Left renal pelvis (tissue), 4 donors: Measurements from ENCODE around the gene CBX5. TPM values are rescaled to one million over a fixed set of nuclear protein-coding genes. Genes with fewer than 3 reads are reported as not detected.

ENCODE experiments used
- polyA plus RNA-seq, 4 donors: library from polyadenylated mRNA; unstranded; fragments of 120-200 nt; gene quantifications; one replicate each; pipeline ENCODE4 v1.2.1, GENCODE V29; 2013; ENCODE audit not compliant: insufficient read length in 4 of 4

The CBX5 gene
- polyA plus RNA-seq, 4 donors, result 95.2 to 139 (median 125) TPM

Other genes with a start within 250 kb of the CBX5 start
- gene HOXC5, start 247.1 kb downstream of the CBX5 start, polyA plus RNA-seq, result 1 to 10 TPM; 1.5 to 7.8 (median 3.0) TPM
- 100 to 1,000 TPM in 1 of 4 donors, 10 to 100 TPM in 3; 49.4 to 136 (median 65.6) TPM for gene HOXC4, start 226.3 kb downstream of the CBX5 start, polyA plus RNA-seq
- gene SMUG1, start 91.1 kb downstream of the CBX5 start, polyA plus RNA-seq, result 10 to 100 TPM; 22.8 to 41.4 (median 32.8) TPM
- 1,000 to 10,000 TPM; 3,309 to 4,188 (median 3,895) TPM for gene HNRNPA1, start 604 bp upstream of the CBX5 start, polyA plus RNA-seq
- 10 to 100 TPM in 1 of 4 donors, 1 to 10 TPM in 3; 1.9 to 11.1 (median 2.8) TPM for gene NFE2, start 20.9 kb upstream of the CBX5 start, polyA plus RNA-seq
- gene COPZ1, start 45.0 kb upstream of the CBX5 start, polyA plus RNA-seq, result 100 to 1,000 TPM; 164 to 236 (median 215) TPM
- 1 to 10 TPM in 1 of 4 donors, under 1 TPM in 2, not detected in 1; 0.11 to 1.5 (median 0.26) TPM for gene GPR84, start 84.4 kb upstream of the CBX5 start, polyA plus RNA-seq
- gene ZNF385A, start 104.6 kb upstream of the CBX5 start, polyA plus RNA-seq, result 10 to 100 TPM; 12.4 to 16.5 (median 14.1) TPM
- gene ITGA5, start 139.1 kb upstream of the CBX5 start, polyA plus RNA-seq, result 10 to 100 TPM; 41.6 to 59.2 (median 46.7) TPM
- gene GTSF1, start 193.5 kb upstream of the CBX5 start, polyA plus RNA-seq, result under 1 TPM in 1 of 4 donors, not detected in 3; 0.11 TPM
- 1 to 10 TPM; 3.1 to 8.9 (median 3.5) TPM for gene NCKAP1L, start 217.6 kb upstream of the CBX5 start, polyA plus RNA-seq